Stimulated activated CD4-positive, alpha-beta T cell treated with anti-CD3 and anti-CD28 coated beads, Interleukin-2, amount 100 ng/mL, for 24 hours (primary cell): ENCODE results near the gene UBR4.
"Not testable (repeated sequence)": the region's sequence is repeated elsewhere in the genome, so short reads cannot be mapped to it uniquely, and the experiment has no call there.

ENCODE experiments used
- DNase-seq, 2 donors: peaks; one replicate each; pipeline ENCODE4 v3.0.0-alpha.2; 2020

The UBR4 gene

DNA sequence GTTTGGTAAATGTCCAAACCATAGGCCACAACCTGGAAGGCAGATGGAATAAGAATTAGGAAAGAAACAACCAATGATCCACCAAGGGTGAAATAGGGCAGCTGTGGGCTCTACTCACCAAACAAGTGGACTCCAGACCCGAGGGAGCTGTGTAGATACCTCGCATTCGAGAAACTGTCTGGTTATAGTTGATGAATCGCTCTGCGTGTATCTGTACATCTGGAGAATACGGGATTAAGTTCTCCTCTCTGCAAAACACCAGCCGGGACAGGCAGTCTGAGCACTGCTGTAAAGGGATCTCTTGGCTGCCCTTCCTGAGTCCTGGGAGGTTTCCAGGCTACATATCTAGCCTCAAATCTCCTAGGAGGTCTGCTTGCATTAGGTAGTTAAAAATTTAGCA lies 9.4 kb upstream of the UBR4 start:
- no peak for DNase-seq

DNA sequence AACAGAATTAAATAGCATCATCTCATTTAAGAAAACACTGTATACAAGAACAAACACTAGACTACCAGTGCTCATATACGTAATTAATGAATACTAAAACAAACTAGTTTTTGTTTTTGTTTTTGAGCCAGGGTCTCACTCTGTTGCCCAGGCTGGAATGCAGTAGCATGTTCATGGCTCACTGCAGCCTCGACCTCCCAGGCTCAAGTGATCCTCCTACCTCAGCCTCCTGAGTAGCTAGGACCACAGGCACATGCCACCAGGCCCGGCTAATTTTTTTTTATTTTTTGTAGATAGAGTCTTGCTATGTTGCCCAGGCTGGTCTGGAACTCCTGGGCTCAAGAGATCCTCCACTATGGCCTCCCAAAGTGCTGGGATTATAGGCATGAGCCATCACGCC lies 6.5 kb upstream of the UBR4 start:
- not testable (repeated sequence) for DNase-seq

DNA sequence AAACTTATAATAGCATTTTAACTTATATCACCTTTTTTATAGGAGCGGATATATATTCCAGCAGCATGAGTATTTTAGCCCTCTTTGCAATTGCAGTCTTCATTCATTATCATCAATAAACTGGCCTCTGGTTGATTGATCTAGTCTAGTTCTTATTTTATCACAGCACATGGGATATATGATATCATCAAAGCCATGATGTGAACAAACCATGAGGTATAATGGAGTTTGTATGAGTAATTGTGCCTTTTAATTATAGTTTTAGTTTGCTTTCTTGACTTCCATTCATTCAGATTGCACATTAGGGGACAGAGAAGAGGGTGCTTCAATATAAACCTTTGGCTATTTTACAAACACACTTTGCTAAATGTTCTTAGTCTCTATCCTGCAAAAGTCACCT lies 3.5 kb upstream of the UBR4 start:
- DNase-seq = no peak

DNA sequence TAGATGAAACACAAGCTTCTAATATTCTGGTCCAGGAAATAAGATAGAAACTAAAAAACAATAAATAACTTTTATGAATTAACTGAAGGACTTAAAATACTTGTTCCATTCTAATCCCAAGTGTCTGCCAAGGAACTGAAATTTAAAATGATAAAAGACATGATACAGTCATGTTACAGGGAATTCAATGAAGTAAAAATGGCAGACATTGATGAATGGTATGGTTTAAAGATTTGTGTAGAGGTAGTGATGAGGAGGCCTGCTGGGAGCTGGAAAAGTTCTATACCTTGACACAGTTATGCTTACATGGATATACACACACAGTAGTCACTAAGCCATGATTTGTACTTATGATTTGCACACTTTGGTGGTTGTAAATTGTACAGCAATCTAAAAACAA lies 2.1 kb upstream of the UBR4 start:
- DNase-seq = no peak

DNA sequence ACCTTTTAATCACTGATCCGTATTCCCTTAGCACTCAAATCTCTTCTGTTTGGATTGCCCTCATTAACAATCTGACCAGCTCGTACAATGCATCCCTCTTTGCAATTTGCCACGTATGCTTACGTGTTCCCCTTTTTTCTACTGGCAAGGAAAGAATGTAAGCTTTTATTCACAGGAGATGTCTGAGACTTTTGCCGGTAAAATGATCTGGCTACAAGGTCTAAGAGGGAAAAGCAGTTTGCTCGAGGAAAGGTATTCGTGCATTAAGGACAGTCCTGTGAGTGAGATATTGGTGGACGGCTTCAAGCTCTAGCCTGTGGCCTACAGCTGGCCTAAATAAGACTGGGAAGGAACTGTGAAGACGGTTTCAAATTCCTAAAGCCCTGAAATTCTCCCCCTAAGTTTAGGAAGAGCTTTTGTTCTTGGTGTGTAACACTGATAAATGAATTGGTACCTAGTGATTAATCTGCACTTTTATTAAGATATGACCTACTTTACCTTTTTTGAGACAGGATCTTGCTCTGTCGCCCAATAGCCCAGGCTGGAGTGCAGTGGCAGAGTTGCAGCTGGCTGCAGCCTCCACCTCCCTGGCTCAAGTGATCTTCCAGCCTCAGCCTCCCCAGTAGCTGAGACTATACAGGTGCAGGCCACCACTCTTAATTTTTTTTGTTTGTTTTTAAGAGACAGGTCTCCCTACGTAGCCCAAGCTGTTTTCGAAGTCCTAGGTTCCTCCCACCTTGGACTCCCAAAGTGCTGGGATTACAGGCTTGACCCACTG lies 895 bp upstream of the UBR4 start:
- no peak for DNase-seq

DNA sequence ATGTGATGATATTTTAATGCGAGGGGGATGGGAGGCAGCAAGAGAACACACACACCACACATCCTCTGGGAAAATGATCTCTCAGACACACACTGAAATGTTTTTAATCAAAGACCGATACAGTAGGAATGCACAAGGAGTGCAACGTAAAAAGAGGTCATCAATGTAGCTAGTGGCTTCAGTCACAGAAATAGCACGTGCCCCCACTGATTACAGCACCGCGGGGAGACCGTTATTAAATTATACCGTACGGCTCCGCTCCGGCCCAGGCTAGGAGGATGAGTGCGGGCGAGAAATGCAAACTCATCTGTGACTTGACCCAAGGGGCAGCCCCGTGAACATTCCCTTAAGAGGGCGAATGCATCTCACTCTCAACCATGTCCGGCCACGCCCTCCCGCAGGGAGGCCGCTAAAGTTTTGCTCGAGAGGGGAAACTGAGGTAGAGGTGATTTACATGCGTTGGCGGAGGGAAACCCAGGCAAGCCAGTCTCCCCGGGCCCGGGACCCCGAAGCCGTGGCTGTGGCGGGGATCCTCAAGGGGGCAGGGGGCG lies 552 bp downstream of the UBR4 start:
- peak; percentile 73 to 74 for DNase-seq

DNA sequence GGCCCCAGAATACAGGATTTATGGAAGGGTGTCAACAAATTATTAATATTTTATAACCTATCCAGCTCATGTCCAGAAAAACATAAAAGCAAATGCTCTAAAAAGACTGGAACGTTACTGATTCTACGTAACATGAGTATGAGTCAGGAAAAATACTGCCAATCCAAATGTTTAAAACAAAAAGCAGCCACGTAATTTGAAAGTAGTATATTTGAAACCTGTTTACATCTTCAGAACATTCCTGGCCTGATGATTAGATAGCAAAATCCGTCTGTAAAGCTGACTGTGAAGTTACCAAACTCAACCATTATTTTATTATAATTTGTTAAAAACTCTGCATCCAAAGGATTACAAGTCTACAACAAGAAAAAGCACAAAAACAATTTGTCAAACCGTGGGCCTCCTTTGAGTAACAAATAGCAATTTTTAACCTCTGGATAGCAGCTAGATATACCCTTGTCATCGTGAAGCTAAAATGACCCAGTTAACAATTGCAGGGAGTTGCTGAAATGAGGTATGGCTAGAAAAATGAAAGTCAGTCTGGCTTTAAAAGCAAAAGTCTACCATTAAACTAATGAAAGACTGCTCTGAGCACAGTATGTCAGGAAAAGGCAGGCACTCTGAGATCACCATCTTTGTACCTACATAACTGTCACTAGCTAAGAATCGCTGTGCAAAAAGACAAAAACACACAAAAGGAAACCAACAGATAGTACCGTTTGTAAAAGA lies 1.2 kb downstream of the UBR4 start:
- no peak for DNase-seq

DNA sequence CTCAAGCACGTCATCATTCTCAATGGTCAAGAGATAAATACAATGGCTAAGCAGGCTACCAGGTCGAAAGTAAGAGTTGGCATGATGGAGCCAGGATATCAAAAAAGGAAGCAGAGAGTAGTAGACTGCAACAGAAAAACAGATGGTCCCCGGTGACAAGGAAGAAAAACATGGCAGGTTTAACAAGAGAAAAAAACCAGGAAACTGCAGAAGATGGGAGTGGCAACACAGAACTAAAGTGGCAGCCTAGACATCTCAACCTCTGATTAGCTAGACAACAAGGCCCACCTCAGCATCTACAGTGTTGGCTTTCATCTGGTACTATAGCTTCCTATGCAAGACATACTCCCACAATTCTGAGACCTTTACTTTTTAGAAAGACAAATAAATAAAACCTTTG lies 3.1 kb downstream of the UBR4 start:
- no peak for DNase-seq

DNA sequence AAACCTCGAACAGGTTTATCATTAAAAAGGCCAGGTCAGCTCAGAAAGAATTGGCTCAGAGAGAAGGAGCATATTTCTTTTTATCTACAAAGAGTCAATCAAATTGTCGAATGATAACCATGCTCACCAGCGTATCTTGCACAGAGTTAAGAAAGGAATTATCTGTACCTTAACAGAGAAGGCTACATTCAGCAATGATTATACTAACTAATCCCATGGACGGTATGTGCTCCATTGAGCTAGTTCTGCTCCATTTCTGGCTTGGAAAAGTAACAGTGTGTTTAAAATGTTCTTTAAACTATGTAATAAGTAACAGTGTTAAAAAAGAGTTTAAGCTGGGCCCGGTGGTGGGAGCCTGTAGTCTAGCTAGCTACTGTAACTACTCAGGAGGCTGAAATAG lies 4.2 kb downstream of the UBR4 start:
- no peak for DNase-seq

DNA sequence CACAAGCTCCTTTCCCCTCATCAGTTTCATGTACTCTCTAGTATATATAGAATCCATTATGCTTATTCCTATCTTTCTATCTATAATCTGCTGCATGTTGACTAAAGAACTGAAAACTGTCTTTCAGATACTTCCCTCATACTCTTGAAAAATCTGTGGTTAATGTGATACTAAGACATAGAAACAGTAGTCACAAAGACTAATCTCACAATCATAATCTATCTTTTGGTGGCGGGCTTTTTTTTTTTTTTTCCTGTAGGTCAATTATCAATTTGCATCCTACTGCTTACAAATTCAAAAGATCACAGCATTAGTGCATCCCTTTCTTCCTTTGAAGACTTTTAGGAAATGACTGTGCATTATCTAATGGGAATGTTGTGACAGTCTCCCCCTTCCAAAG lies 4.7 kb downstream of the UBR4 start:
- DNase-seq = no peak

DNA sequence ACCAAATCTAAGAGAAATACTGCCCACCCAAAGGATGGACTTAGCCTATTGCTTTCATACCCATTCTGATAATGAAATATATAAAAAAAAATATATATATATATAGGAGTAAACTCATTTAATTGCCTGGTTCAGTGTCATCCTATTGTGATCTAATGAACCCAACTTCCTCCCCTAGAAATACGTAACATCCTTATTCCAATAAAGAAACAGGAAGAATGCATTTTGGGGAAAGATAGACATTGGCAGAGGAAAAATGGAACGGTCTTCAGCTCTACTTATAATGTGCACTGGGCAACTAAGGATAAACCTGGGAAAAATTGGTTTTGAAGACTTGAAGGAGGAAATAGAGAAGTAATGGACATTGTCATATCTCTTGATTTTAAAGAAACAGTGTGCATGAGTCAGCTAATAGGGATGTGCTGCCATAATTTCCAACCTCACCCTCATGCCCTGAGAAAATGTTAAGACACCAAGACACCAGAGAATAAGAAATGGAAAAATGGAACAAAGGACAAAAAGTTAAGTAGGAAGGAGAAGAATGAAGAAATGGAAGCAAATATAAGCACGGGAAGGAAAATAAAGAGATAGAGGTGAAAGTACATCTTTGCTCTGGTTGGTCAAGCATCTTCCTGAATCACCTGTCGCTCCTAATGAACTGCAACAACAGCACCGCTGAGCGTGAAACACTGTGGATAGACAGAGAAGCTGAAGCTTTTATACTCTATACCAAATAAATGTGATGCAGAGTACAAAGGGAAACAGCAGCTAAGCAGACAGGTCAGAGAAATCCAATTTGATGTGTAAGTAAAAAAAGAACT lies 5.4 kb downstream of the UBR4 start:
- DNase-seq = no peak

DNA sequence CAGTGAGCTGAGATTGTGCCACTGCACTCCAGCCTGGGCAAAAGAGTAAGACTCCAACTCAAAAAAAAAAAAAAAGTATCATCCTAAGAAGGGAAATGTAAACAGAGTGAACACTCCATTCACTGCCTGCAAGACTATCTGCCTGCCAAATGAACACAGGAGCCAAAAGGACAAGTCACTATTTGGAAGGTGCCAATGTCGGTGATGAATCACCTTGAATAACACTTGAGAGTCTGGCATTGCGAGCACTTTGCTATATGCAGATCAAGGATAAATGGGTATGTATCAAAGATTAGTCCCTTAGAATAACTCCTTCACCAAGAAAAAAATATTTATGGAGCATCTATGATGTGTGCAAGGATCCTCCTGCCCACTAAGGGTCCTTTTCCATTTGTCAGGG lies 6.6 kb downstream of the UBR4 start:
- DNase-seq = no peak

DNA sequence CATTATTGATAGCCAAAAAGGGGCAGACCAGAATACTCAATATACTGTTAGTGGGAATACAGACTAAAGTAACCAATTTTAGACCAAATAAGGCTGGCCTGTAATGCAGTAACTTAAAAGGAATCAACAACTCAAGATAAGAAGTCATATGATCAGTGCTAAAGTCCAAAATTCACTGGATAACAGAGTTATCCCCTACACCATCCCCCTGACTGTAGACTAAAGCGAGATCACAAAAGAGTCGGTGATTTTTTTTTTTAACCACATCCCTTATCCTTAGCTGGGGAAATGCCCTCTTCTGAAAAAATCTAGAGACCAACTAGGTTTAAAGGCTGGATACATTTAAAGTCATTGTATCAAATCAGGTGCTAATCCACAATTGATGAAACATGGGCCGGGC lies 7.7 kb downstream of the UBR4 start:
- DNase-seq = no peak

DNA sequence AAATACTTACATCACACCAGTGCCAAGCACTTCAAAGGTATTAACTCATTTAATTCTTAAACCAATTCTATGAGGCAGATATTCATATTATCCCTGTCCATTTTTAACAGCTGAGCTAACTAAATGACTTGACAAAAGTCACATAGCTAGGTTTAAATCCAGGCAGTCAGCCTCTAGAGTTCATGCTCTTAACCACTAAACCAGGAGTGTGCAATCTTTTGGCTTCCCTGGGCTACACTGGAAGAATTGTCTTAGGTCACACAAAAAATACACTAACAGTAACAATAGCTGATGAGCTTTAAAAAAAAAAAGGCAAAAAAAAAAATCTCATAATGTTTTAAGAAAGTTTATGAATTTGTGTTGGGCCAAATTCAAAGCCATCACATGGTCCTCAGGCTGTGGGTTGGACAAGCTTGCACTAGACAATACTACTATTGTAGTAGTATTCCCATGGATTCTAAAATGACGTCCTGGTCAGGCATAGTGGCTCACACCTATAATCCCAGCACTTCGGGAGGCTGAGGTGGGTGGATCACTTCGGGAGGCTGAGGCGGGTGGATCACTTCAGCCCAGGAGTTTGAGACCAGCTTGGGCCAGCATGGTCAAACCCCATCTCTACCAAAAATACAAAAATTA lies 10.0 kb downstream of the UBR4 start:
- no peak for DNase-seq

DNA sequence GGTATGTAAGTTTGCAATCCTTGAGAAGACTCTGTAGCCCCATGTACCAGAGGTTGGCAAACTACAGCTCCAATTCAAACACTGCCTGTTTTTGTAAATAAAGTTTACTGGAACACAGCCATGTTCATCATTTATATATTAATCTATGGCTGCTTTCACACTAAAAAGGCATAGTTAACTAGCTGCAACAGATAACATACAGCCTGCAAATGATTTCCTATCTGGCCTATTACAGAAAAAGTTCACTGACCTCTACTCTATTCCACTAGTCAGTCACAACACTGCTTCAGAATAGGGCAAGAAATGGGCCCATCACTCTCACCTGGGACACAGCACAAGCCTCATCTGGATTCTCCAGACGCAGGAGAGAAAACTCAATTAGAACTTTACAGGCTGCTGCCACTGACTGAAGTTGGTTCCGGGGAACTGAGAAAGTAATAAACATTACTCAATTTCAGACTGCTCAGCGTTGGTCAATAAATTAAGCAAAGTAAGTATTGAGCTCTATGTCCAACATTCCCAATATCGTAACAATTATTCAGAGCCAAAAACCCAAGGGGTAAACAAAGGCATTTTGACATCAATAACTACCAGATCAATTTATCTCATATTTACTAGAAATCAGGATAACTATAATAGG lies 10.6 kb downstream of the UBR4 start:
- DNase-seq = no peak

DNA sequence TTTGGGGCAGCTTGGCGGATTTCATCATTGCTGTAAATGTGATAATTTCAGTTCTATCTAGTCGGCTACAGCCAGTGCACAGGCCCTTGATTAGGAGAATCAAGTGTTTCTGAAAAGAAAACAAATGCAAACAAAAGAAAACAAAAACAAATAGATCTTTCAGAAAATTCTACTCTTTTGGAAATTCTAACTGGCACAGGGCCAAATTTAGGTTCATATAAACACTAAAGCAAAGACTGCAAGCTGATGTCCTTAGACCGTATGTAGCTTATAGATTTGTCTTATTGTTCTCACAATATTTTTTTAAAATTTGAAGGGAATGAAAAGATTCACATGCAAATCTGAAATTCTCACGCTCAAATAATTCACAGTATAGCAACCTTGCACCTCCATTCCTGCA lies 11.2 kb downstream of the UBR4 start:
- DNase-seq = no peak

DNA sequence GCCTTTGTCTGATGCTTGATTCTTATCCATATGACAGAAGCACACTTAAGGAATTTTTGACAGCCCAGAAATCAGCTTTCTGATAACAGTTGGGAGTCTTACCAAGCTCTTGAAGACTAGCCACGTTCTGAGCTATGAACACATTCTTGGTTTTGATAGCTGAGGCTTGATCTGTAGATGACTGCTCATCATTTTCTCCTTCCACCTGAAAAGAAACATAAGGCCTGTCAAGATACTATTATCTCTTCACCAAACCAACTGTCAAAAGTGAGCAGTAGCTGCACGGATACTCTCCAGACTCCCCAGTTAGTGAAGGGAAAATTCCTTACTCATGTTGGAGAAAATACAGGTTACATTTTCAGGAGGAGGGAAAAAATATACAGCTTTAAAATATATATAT lies 12.2 kb downstream of the UBR4 start:
- DNase-seq = no peak

DNA sequence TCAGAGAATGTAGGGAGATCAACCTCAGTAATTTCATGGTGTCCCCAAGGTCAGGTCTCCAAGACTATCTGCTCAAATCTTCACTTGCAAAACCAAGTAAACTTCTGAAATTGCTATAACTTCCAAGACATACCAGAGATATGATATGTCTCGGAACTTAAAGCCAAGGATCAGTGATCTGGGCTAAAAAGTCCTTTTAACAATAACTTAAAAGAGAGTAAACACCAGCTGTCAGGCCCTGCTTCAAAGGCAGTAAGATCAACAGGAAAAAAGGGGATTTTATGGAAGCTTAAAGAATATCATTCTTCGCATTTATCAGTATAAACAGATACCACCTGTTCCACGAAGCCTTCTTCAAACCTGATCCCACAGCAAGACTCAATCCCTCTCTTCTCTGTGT lies 13.7 kb downstream of the UBR4 start:
- DNase-seq = no peak

DNA sequence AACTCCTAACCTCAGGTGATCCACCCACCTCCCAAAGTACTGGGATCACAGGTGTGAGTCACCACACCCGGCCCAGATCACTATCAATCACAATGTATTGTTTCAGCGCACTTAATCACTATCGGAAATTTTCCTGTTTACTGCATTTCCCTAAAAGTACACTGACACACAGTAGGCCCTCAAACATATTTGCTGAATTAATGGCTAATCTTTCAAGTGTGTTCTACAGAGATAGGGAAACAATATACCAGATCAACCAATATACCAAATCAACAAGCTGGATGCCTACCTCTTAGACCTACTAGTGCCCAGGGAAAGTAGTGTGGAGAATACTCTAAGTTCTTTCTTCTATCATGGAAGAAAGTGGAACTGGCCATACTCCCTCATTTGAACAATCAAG lies 17.1 kb downstream of the UBR4 start:
- no peak for DNase-seq

DNA sequence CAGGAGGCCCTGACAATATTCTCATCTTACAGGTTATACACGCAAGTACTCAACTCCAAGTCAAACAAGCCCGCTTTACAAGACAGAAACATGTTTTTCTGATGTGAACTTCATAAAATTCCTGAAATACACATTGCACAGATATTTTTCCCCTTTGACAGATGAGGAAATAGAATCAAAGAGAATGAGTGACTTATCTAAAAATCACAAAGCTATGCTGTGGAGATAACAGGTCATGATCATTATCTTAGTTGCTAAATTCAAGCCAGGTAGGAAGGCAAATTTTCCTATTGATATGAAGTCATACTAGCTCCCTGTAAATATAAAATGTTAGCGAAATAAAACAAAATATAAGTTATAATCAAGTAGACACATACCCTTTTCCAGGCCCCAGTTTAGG lies 18.3 kb downstream of the UBR4 start:
- no peak for DNase-seq

DNA sequence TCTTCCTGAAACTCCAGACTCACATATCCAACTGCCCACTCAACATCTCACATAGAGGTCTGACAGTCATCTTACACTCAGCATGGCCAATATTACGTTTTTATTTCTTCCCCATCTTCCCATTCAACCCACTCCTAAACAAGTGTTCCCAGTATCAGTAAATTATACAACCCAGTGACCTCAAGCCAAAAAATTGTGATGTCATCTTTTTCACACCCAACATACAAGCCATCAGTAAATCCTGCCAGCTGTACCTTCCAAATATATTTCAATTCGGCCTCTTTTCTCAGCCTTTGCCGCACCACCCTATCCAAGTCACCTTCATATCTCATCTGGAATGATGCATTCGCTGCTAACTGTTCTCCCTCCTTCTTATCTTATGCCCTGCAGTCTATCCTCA lies 19.6 kb downstream of the UBR4 start:
- no peak for DNase-seq

DNA sequence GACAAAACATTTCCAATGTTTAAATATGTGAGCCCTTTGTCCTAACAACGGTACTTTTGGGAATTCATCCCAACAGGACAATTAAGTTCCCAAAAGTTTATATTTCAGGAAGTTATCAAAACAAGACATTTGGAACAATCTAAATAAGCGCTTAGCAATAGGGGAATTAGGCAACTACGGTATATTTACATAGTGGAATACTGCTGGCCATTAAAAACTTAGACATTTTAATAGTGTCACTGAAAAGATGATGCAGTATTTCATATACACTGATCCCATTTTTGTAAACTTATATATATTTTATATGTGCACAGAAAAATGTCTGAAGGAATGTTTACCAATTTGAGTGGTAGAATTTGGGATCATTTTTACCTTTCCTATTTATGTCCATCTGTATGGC lies 20.8 kb downstream of the UBR4 start:
- DNase-seq = no peak

DNA sequence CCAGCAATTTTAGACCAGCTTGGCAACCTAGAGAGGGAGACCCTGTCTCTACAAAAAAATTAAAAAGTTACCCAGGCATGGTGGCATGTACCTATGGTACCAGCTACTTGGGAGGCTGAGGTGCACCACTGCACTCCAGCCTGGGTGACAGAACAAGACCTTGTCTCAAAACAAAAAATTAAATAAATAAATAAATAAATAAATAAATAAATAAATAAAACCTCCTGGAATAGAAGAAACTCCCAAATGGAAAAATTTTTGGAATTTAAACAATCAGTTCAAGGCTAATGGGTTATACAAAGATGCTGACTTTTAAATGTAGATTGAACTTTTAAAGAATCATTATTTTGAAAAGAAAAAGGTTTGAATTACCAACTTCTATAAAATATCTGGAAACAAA lies 22.2 kb downstream of the UBR4 start:
- no peak for DNase-seq
